GM12865 (cell line): ENCODE measurements around the gene QARS1.

Source experiments
- DNase-seq: peaks from one replicate; pipeline ENCODE4 v3.0.0; 2010; ENCODE audit warnings: low read depth
- H3K4me3 ChIP-seq: 2 replicates; pipeline ENCODE4 v1.5.1; 2011; ENCODE audit warnings: mild to moderate bottlenecking, low read depth, low read length, control low read depth
- TF ChIP-seq, protein P1 (sequence below): IDR thresholded peaks from 2 replicates; pipeline ENCODE4 v1.5.1; 2011; ENCODE audit warnings: low read length, control low read depth, low read depth, inconsistent platforms; ENCODE audit not compliant: insufficient read depth; ENCODE audit errors: missing control alignments

Gene QARS1

DNA sequence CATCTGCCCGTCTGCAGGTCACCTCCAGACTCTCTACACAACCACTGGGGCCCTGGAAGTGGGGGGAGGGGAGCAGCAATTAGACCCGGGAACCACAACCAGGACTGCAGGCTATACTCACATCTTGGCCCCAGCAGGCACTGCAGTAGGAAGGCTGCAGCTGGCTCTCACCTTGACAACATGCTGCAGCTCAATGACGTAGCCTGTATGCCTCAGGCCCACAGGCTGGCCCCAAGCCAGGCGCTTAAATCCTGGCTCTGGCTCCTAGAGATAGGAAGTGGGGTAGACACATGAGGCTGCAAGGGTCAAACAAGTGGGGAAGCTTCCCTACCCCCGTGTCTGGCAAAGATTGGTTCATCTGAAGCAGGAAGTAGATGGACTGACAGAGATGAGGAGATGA lies 6.1 kb downstream of the QARS1 start:
- no peak overlapping the region for H3K4me3 ChIP-seq
- TF ChIP-seq, protein P1, sequence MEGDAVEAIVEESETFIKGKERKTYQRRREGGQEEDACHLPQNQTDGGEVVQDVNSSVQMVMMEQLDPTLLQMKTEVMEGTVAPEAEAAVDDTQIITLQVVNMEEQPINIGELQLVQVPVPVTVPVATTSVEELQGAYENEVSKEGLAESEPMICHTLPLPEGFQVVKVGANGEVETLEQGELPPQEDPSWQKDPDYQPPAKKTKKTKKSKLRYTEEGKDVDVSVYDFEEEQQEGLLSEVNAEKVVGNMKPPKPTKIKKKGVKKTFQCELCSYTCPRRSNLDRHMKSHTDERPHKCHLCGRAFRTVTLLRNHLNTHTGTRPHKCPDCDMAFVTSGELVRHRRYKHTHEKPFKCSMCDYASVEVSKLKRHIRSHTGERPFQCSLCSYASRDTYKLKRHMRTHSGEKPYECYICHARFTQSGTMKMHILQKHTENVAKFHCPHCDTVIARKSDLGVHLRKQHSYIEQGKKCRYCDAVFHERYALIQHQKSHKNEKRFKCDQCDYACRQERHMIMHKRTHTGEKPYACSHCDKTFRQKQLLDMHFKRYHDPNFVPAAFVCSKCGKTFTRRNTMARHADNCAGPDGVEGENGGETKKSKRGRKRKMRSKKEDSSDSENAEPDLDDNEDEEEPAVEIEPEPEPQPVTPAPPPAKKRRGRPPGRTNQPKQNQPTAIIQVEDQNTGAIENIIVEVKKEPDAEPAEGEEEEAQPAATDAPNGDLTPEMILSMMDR: no peak
- DNase-seq: no peak

DNA sequence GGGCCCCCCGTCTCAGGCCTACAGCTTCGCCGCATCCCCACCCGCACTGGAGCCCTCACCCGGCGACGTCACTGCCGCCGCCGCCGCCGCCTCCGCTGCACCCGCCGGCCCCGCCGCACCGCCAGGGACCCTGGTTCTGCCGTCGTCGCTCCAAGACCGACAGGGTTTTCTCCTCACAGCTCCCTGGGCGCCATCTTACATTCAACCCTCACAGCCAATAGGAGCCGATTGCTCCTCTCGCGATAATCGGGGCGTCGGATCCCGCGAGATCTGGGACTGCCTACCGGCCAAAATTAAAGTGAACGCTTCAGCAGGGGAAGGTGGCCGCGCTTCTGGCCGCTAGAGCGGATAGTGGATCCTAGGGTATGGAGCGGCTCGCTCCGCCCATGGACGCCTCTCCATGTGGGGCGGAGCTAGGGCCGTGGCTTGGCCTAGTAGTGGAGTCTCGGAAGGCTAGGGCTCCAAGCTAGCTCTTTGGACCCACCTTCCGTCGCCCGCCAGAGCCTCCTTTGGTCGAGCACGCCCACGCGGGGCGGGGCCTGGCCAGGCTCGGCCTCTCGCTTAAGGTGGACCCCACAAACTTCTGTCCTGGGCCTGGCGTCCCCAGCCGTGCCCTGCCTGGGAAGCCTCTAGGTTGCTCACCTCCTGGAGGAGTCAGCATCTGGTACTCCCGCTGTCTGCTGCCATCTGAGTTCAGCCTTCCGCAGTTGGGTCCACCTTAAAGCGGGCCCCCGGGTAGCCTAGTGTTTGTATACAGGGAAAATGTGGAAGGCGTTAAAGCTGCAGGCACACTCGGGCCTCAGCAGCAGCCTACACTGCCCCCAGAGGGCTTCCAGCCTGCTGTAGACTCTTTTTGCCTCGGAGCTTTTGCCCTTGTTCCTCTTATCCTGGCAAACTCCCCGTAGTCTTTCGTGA lies 10.4 kb downstream of the QARS1 start, which contains the start of gene QRICH1:
TSS of gene QRICH1 (minus strand) at position 219 of the 915 bp plus-strand sequence. CDS start 17,054 bp downstream, outside the sequence.
- peak within 1 kb of the TSS; percentile 87 for H3K4me3 ChIP-seq
- DNase-seq: peak; percentile 98
- TF ChIP-seq, protein P1: peak; percentile 73

DNA sequence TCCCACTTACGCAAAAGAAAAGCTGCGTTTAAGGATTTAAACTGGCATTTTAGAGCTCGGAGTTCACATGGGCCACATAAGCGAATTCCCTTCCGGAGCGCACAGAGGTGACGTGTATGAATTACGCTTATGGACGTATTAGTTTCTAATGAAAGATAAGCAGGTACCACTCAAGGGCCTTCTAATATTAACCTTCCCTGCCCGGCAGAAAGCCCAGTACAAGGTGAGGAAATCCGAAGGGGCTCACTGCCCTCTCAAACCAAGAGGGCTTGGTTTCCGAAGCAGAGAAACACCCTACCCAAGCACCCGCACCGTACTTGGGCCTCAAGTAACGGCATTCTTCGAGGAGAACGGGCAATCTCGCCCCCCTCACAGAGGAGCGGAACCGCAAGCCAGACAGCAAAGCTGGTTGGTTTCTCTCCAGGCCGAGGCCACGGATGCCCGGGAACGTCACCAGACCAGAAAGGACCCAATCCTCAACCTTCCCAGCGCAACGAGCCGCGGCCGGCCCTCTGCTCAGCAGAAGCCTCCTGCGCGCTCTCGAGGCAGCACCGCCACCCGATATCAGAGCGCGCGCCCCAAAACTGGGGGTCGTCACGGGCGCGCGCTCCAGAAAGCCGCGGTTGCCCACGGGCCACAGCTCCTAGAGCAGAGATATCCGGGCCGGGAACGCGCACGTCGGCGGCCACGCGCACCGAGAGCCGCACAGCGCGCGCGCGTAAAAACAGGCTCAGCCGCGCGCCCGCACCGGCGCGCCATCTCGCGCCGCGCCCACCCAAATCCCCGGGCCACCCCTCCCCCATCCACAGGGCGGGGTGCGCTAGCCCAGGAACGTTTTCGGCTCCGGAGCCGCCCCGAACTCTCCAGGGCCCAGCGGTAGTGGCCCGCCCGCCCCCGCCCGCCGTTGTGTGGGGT lies 11.4 kb downstream of the QARS1 start:
- TF ChIP-seq, protein P1: no peak
- peak overlapping the region; percentile 87 for H3K4me3 ChIP-seq
- DNase-seq: peak; percentile 92

DNA sequence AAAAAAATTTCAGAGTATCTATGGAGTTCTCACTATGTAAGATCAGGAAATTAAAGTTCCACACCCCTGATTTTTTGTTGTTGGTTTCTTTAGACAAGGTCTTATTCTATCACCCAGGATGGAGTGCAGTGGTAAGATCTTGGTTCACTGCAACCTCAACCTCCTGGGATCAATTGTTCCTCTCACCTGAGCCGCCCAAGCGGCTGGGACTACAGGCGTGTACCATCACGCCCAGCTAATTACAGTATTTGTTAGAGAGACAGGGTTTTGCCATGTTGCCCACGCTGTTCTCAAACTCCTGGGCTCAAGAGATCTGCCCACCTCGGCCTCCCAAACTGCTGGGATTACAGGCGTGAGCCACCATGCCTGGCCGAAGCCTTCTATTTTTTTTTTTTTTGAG lies 23.1 kb downstream of the QARS1 start:
- no peak overlapping the region for H3K4me3 ChIP-seq
- TF ChIP-seq, protein P1: no peak
- no peak for DNase-seq

DNA sequence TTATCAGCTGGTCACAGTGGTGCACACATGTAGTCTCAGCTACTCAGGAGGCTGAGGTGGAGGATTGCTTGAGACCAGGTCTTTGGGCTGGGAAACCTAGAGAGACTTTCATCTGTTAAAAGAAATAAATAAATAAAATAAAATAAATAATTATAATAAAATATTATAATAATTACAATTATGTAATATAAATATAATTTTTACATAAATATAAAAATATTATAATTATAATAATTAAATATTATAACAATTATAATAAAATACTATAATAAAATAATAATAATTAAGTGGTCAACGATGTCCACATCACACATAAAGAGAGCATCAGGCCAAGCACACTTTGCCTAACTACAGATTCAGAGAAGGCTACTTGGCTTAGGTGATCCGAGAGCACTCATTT lies 25.3 kb downstream of the QARS1 start:
- H3K4me3 ChIP-seq: no peak overlapping the region
- no peak for DNase-seq
- TF ChIP-seq, protein P1: no peak

DNA sequence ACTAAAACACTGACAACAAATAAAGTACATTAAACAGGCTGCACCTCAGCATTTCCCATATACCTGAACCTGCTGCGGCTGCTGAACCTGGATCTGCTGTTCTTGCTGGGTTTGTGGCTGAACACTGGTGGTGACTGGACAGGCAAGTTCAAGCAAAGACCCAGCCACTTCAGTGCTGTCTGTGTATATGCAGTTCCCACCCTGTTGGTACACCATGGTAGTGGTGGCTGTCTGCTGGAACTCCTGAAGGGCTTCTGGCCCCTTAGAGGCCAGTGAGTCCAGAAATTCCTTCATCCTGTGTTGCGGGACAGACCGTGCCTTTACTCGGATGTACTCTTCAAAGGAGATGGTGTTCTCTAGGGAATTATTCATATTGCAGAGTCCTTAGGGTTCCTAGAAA lies 27.9 kb downstream of the QARS1 start:
- TF ChIP-seq, protein P1: no peak
- DNase-seq: no peak

More for the DNA sequence above, 27.9 kb downstream of the QARS1 start:
- no peak overlapping the region for H3K4me3 ChIP-seq
